ENCODE data around the gene SIK2.

SIK2 gene

GRCh38 chr11:111665777-111666176 is 63.5 kb downstream of the SIK2 start:
- TF ChIP-seq FOXP2 (optimal IDR thresholded peaks at IDR 0.05; ENCODE audit: borderline replicate concordance, extremely low read depth, extremely low read length, insufficient read depth) (no peak), SIN3A (IDR thresholded peaks at IDR 0.05; ENCODE audit: borderline replicate concordance, insufficient read depth, low read length) (0 out of 2 replicates have a peak, but pooled peaks have one; percentile 53), POLR2AphosphoS5 (IDR thresholded peaks at IDR 0.05; ENCODE audit: low read depth, low read length) (no peak), REST (IDR thresholded peaks at IDR 0.05; ENCODE audit: insufficient read depth in 1 of 2, low read depth in 2 of 2, low read length in 2 of 2) (peak; percentile 91 to 97)

DNA sequence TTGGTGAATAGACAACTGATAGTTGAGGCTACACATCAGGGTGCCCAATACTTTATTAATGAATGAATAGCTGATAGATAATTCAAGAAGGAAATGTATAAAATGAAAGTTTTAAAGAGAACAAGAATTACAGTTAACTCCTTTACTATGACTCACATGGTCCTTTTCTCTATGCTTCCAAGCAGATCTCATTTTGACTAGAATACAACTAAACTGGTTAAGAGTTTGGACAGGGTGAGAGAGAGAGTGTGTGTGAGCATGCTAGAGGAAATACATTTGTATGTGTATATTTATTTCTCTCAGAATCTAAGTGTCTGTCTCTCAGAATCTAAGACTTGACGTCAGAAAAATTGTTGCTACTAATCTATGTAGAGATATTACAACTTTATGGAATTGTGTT is 66.7 kb downstream of the SIK2 start:
- no peak for TF ChIP-seq POLR2AphosphoS5 (IDR thresholded peaks at IDR 0.05; ENCODE audit: low read depth, low read length)
- no peak for TF ChIP-seq SIN3A (IDR thresholded peaks at IDR 0.05; ENCODE audit: borderline replicate concordance, insufficient read depth, low read length)
- no peak for TF ChIP-seq TAF1 (IDR thresholded peaks at IDR 0.05; ENCODE audit: borderline replicate concordance, insufficient read depth, low read length)
- no peak for TF ChIP-seq FOXP2 (optimal IDR thresholded peaks at IDR 0.05; ENCODE audit: borderline replicate concordance, extremely low read depth, extremely low read length, insufficient read depth)
- TF ChIP-seq REST (IDR thresholded peaks at IDR 0.05; ENCODE audit: insufficient read depth in 1 of 2, low read depth in 2 of 2, low read length in 2 of 2) = no peak

- no peak for TF ChIP-seq SIN3A (IDR thresholded peaks at IDR 0.05; ENCODE audit: borderline replicate concordance, insufficient read depth, low read length)
- TF ChIP-seq TAF1 (IDR thresholded peaks at IDR 0.05; ENCODE audit: borderline replicate concordance, insufficient read depth, low read length) = no peak
- TF ChIP-seq REST (IDR thresholded peaks at IDR 0.05; ENCODE audit: insufficient read depth in 1 of 2, low read depth in 2 of 2, low read length in 2 of 2) = no peak
- no peak for TF ChIP-seq POLR2AphosphoS5 (IDR thresholded peaks at IDR 0.05; ENCODE audit: low read depth, low read length)
- TF ChIP-seq FOXP2 (optimal IDR thresholded peaks at IDR 0.05; ENCODE audit: borderline replicate concordance, extremely low read depth, extremely low read length, insufficient read depth) = no peak
Observed at GRCh38 chr11:111671383-111671782, 69.1 kb downstream of the SIK2 start.

DNA sequence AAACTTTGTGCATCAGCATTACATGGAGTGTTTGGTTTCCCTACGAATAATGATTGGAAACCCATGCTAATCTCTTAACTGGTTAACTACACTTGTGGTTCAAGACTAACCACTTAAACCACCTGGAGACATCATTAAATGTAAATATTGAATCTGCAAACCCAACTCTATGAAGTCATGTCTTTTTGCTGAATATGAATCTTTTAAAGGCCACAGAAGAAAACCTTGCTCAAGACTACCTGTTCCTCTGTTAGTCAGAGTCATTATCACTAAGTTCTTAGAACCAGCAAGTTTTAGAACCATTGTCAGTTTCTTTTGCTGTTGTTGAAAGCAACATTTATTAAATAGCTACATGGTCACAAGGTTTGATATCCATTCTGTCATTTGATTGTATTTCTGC is 70.7 kb downstream of the SIK2 start:
- TF ChIP-seq POLR2AphosphoS5 (IDR thresholded peaks at IDR 0.05; ENCODE audit: low read depth, low read length) = no peak
- TF ChIP-seq SIN3A (IDR thresholded peaks at IDR 0.05; ENCODE audit: borderline replicate concordance, insufficient read depth, low read length) = no peak
- no peak for TF ChIP-seq FOXP2 (optimal IDR thresholded peaks at IDR 0.05; ENCODE audit: borderline replicate concordance, extremely low read depth, extremely low read length, insufficient read depth)

GRCh38 chr11:111674941-111675340 is 72.7 kb downstream of the SIK2 start:
- no peak for TF ChIP-seq FOXP2 (optimal IDR thresholded peaks at IDR 0.05; ENCODE audit: borderline replicate concordance, extremely low read depth, extremely low read length, insufficient read depth)
- TF ChIP-seq POLR2AphosphoS5 (IDR thresholded peaks at IDR 0.05; ENCODE audit: low read depth, low read length) = no peak
- no peak for TF ChIP-seq SIN3A (IDR thresholded peaks at IDR 0.05; ENCODE audit: borderline replicate concordance, insufficient read depth, low read length)
- no peak for TF ChIP-seq TAF1 (IDR thresholded peaks at IDR 0.05; ENCODE audit: borderline replicate concordance, insufficient read depth, low read length)
- TF ChIP-seq REST (IDR thresholded peaks at IDR 0.05; ENCODE audit: insufficient read depth in 1 of 2, low read depth in 2 of 2, low read length in 2 of 2) = no peak

Data from PFSK-1 (cell line).